Measurements from ENCODE around the gene CCDC74B.
"Not testable (repeated sequence)": the region's sequence is repeated elsewhere in the genome, so short reads cannot be mapped to it uniquely, and the experiment has no call there.

Gene CCDC74B

DNA sequence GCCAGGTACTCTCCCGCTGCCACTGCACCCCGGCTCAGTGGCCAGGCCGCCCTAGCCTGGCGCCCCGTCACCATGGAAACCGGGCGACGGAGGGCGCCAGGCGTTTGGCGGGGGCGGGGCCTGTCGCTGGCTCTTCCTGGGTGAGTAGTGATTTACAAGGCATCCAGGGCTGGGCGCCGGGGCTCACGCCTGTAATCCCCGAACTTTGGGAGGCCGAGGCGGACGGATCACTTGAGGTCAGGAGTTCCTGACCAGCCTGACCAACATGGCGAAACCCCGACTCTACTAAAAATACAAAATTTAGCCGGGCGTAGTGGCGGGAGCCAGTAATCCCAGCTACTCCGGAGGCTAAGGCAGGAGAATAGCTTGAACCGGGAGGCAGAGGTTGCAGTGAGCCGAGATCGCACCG lies at the start of gene CCDC74B:
CCDC74B (minus strand) TSS at position 107 of the 409 bp plus-strand sequence. CDS start 116 bp downstream, outside the sequence.
- not testable (repeated sequence) for H3K4me3 ChIP-seq (ENCODE audit: low read length); H3K36me3 ChIP-seq (ENCODE audit: control insufficient read depth, insufficient read depth, low read length); H3K27me3 ChIP-seq (ENCODE audit: control insufficient read depth, insufficient read depth, low read length); H3K9ac ChIP-seq (ENCODE audit: low read length); H3K9me3 ChIP-seq (ENCODE audit: control insufficient read depth, low read length); H3K4me1 ChIP-seq (ENCODE audit: control insufficient read depth, insufficient read depth, low read length)

DNA sequence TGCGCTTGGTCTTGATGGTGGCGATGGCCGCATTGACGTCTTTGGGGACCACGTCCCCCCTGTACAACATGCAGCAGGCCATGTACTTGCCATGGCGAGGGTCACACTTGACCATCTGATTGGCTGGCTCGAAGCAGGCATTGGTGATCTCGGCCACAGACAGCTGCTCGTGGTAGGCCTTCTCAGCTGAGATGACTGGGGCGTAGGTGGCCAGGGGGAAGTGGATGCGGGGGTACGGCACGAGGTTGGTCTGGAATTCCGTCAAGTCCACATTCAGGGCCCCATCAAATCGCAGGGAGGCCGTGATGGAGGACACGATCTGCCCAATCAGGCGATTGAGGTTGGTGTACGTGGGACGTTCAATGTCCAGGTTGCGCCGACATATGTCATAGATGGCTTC lies 48.9 kb upstream of the CCDC74B start:
- H3K4me3 ChIP-seq (ENCODE audit: low read length); H3K9ac ChIP-seq (ENCODE audit: low read length); H3K4me1 ChIP-seq (ENCODE audit: control insufficient read depth, insufficient read depth, low read length); H3K36me3 ChIP-seq (ENCODE audit: control insufficient read depth, insufficient read depth, low read length); H3K9me3 ChIP-seq (ENCODE audit: control insufficient read depth, low read length); H3K27me3 ChIP-seq (ENCODE audit: control insufficient read depth, insufficient read depth, low read length): not testable (repeated sequence)

DNA sequence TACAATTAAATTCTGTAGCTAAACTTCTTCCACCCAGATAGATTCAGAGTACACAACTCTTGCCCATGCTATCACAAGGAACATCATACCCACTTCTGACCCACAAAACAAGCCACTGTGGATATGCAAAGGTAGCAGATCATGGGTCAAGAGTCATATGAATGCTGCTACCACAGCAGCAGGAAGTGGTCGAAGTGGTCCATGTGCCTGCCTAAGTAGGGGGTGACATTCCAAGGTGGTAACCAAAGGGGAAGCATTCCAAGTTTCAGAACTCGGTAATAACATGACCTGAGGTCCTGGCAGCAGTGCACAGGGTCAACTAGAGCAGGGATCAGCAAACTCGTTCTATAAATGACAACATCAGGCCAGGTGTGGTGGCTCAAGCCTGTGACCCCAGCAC lies 47.5 kb upstream of the CCDC74B start:
- H3K4me1 ChIP-seq (ENCODE audit: control insufficient read depth, insufficient read depth, low read length); H3K4me3 ChIP-seq (ENCODE audit: low read length); H3K9me3 ChIP-seq (ENCODE audit: control insufficient read depth, low read length); H3K36me3 ChIP-seq (ENCODE audit: control insufficient read depth, insufficient read depth, low read length); H3K9ac ChIP-seq (ENCODE audit: low read length); H3K27me3 ChIP-seq (ENCODE audit: control insufficient read depth, insufficient read depth, low read length): not testable (repeated sequence)

DNA sequence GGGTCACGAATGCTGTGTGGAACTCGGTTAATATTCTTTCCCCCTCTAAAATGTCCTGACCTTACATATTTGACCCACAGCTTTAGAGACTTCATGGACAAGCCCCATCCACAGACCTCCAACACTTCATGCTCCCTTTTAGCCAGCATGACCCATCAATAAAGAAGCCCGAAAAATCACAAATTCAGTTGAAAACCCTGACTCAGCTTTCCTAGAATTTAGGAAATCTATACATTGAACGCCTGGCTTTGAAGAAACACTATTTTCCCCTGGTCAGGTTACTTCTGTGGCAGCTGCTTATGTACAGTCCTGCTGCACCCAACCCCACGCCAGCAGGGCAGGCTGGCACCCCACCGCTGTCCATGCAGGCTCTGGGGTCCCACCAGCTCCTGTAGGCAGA lies 46.4 kb upstream of the CCDC74B start:
- H3K27me3 ChIP-seq (ENCODE audit: control insufficient read depth, insufficient read depth, low read length); H3K4me3 ChIP-seq (ENCODE audit: low read length); H3K9ac ChIP-seq (ENCODE audit: low read length); H3K4me1 ChIP-seq (ENCODE audit: control insufficient read depth, insufficient read depth, low read length); H3K9me3 ChIP-seq (ENCODE audit: control insufficient read depth, low read length); H3K36me3 ChIP-seq (ENCODE audit: control insufficient read depth, insufficient read depth, low read length): not testable (repeated sequence)

DNA sequence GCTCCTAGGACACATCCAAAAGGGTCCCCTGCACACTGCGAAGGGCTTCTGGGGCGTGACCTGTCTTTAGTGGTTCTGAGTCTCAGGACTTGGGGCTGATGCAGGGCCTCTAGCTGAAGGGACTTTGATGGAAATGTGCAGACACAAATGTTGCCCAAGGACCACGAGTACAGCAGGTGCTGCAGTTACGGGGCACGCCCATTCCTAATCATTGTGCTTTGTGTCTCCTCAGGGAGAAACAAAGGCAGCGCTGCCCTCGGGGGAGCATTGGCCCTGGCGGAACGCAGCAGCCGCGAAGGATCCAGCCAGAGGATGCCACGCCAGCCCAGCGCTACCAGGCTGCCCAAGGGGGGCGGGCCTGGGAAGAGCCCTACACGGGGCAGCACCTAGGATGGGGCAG lies 45.3 kb upstream of the CCDC74B start:
- no peaks in the 10 kb centered on the region for H3K27me3 ChIP-seq (ENCODE audit: control insufficient read depth, insufficient read depth, low read length)
- H3K9me3 ChIP-seq (ENCODE audit: control insufficient read depth, low read length) = no peaks in the 10 kb centered on the region
- H3K4me1 ChIP-seq (ENCODE audit: control insufficient read depth, insufficient read depth, low read length) = no peaks in the 10 kb centered on the region
- H3K9ac ChIP-seq (ENCODE audit: low read length) = no peak overlapping the region
- no peaks in the 10 kb centered on the region for H3K36me3 ChIP-seq (ENCODE audit: control insufficient read depth, insufficient read depth, low read length)
- H3K4me3 ChIP-seq (ENCODE audit: low read length) = no peak overlapping the region

DNA sequence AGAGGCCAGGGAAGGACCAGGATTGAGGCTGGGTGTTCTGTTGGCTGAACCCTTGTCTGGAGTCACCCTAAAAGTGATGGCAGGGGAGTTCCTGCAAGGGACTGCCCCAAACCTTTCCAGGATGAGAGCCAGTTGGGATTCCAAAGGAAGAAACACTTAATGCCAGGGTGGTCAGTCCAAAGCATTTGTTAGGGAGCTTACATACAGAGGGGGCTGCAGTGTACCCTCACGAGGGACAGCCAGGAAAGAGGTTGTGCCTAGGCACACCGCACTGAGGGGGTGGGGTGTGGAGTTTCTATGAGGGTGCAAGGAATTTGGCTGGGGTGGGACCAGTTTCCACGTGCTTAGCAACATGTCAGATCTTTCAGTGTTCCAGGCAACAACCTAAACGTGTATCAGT lies 44.0 kb upstream of the CCDC74B start:
- H3K36me3 ChIP-seq (ENCODE audit: control insufficient read depth, insufficient read depth, low read length); H3K27me3 ChIP-seq (ENCODE audit: control insufficient read depth, insufficient read depth, low read length); H3K9me3 ChIP-seq (ENCODE audit: control insufficient read depth, low read length): not testable (repeated sequence)

DNA sequence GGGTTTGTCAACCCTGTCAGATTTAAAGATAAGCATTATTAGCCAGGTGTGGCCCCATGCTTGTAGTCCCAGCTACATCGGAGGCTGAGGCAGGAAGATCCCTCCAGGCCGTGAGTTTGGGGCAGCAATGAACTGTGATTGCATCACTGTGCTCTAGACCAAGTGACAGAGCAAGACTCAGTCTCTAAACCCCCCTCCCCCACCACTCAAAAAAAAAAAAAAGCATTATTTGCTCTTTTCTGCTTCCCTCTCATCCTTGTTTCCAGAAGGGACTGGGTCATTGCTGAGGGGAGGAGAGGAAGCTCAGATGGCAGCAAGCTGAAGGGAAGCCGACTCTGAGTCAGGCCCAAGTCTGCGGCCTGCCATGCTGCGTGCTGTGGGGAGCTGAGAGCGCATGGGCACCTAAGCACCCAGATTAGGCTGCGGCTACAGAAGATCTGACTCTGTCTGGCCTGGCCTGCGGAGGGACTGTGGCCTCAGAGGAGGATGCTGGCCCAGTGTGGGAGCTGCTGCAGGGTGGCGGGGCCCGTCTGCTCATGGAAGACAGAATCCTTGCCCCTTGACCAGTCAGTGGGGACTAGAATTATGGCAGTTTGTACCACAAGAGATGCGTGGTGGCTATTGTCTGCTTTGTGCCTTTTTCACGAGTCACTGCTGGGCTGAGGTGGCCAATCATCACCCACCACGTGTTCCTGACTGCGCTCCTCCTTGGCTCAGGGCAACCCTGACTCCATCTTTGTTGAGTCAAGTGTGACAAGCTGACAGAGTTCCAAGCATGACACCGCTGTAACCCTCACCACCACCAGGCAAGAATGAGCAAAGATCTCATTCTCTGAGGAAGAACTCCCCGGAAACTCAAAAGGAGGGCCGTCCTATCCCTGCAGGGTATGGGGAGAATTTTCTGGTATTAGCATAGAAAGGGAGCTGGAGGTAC lies 43.2 kb upstream of the CCDC74B start:
- H3K9me3 ChIP-seq (ENCODE audit: control insufficient read depth, low read length); H3K4me3 ChIP-seq (ENCODE audit: low read length); H3K27me3 ChIP-seq (ENCODE audit: control insufficient read depth, insufficient read depth, low read length); H3K36me3 ChIP-seq (ENCODE audit: control insufficient read depth, insufficient read depth, low read length); H3K9ac ChIP-seq (ENCODE audit: low read length): not testable (repeated sequence)
- peaks cover 12% of the 10 kb centered on the region for H3K4me1 ChIP-seq (ENCODE audit: control insufficient read depth, insufficient read depth, low read length)

More for the DNA sequence above, 44.0 kb upstream of the CCDC74B start:
- not testable (repeated sequence) for H3K4me3 ChIP-seq (ENCODE audit: low read length); H3K9ac ChIP-seq (ENCODE audit: low read length); H3K4me1 ChIP-seq (ENCODE audit: control insufficient read depth, insufficient read depth, low read length)

DNA sequence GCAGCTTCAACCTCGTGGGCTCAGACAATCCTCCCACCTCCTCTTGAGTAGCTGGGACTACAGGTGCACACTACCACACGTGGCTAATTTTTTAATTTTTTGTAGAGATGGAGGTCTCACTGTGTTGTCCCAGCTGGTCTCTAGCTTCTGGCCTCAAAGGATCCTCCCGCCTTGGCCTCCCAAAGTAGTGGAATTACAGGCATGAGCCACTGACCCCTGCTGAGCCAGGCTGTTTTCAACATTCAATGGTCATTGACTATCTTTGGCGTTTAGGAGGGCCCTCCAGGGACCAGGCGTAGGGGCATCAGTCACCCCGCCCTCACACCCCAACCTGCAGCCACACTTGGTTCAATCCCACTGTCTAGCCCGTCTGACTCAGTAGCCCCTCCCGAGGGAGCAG lies 42.4 kb upstream of the CCDC74B start:
- Histone ChIP-seq H3K4me3 (ENCODE audit: low read length) (no peak overlapping the region), H3K9ac (ENCODE audit: low read length) (no peak overlapping the region), H3K27me3 (ENCODE audit: control insufficient read depth, insufficient read depth, low read length) (no peaks in the 10 kb centered on the region), H3K9me3 (ENCODE audit: control insufficient read depth, low read length) (no peaks in the 10 kb centered on the region), H3K36me3 (ENCODE audit: control insufficient read depth, insufficient read depth, low read length) (no peaks in the 10 kb centered on the region), H3K4me1 (ENCODE audit: control insufficient read depth, insufficient read depth, low read length) (peaks cover 12% of the 10 kb centered on the region)

DNA sequence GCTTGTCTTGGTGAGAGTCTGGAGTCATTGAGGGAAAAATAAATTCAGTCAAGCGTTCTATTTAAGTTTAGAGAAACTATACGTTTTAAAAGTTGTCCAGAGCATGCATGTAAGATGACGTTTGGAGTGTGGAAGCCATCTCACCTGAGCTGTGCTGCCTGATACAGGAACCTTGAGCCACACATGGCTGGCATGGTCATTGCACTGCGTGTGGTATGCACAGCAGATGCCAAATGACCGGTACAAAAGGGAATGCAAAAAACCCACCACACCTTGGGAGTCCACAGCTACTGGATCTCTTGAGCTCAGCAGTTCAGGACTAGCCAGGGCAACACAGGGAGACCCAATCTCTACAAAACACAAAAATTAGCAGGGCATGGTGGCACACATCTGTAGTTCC lies 41.5 kb upstream of the CCDC74B start:
- Histone ChIP-seq H3K4me1 (ENCODE audit: control insufficient read depth, insufficient read depth, low read length) (peaks cover 12% of the 10 kb centered on the region), H3K9me3 (ENCODE audit: control insufficient read depth, low read length) (no peaks in the 10 kb centered on the region), H3K4me3 (ENCODE audit: low read length) (no peak overlapping the region), H3K36me3 (ENCODE audit: control insufficient read depth, insufficient read depth, low read length) (no peaks in the 10 kb centered on the region), H3K9ac (ENCODE audit: low read length) (no peak overlapping the region), H3K27me3 (ENCODE audit: control insufficient read depth, insufficient read depth, low read length) (no peaks in the 10 kb centered on the region)

DNA sequence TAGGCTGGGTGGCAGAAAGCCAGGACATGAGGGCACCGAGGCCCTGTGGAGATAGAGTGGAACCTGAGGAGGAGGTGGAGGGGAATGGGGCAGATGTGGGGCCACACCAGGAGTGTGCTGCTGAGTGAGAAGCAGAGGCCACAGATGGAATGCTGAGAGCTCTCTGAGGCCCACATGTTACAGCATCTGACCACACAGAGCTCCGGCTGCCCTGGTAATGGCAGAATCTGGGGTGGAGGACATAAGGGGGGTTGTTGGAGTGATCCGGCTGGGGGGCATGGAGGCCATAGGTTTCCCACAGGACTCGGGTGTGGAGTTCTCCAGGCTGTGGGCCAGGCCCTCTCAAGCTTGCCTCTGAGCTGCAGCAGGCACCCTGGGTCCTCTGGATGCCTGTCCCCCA lies 41.0 kb upstream of the CCDC74B start:
- Histone ChIP-seq H3K27me3 (ENCODE audit: control insufficient read depth, insufficient read depth, low read length) (no peaks in the 10 kb centered on the region), H3K9ac (ENCODE audit: low read length) (no peak overlapping the region), H3K4me3 (ENCODE audit: low read length) (no peak overlapping the region), H3K36me3 (ENCODE audit: control insufficient read depth, insufficient read depth, low read length) (no peaks in the 10 kb centered on the region), H3K9me3 (ENCODE audit: control insufficient read depth, low read length) (no peaks in the 10 kb centered on the region), H3K4me1 (ENCODE audit: control insufficient read depth, insufficient read depth, low read length) (peaks cover 12% of the 10 kb centered on the region)

DNA sequence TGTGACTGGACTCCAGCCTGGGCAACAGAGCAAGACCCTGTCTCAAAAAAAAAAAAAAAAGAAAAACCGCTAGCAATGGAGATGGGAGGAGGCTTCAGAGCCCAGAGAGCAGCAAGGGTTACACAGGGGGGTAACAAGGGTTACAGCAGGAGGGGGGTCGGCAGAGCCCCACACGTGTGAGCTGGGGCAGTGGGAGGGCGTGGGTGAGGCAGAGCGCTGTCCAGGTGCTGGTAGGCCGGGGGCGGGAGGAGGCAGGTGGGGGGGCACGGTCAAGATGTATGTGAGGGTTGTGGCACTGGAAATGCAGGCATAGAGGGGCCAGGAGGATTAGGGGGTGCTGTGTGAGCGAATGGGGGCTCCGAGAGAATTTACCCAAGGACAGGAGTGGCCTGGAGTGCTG lies 40.5 kb upstream of the CCDC74B start:
- H3K4me1 ChIP-seq (ENCODE audit: control insufficient read depth, insufficient read depth, low read length) = peaks cover 15% of the 10 kb centered on the region
- no peaks in the 10 kb centered on the region for H3K9me3 ChIP-seq (ENCODE audit: control insufficient read depth, low read length)
- H3K9ac ChIP-seq (ENCODE audit: low read length) = no peak overlapping the region
- H3K36me3 ChIP-seq (ENCODE audit: control insufficient read depth, insufficient read depth, low read length) = no peaks in the 10 kb centered on the region
- no peaks in the 10 kb centered on the region for H3K27me3 ChIP-seq (ENCODE audit: control insufficient read depth, insufficient read depth, low read length)
- H3K4me3 ChIP-seq (ENCODE audit: low read length) = no peak overlapping the region

DNA sequence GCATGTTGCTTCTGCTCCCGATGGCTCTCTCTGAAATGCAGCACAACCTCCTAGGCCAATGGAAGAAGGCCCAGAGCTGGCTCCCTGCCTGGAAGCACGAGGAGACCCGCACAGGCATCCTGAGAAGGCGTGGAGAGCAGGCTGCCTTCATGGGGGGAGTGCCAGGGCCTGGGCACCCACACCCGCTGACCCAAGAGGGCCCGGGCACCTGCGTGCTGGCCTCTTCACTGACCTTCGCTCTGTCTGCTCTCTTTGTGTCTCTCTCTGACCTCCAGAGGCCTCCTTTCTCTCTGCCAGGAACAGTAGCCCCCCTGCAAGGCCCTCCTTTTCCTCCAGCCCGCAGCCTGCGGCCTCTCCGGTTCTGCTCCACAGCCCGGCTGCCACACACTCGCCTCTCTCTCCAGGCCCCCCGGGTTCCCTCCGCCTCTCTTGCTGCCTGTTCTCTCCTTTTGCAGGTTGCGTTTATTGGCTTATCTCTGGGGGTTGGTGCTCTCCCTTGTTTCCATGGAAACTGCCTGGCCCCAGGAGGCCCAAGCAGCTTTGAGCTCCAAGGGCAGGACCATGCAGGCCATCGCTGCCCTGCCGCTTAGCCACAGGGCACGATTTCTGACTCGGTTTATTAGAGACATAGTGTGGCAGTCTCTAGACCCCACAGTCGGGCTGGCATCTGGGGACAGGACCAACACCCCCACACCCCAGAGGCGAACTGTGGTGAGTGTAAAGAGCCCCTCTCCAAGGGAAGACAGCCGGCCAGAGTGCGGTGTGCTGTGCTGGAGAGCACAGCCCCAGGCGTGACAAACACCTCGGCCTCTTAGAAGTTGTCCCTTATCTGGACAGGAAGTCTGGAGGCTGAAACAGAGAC lies 38.8 kb upstream of the CCDC74B start:
- Histone ChIP-seq H3K4me3 (ENCODE audit: low read length) (no peak overlapping the region), H3K9ac (ENCODE audit: low read length) (peak overlapping the region; percentile 18), H3K4me1 (ENCODE audit: control insufficient read depth, insufficient read depth, low read length) (peaks cover 18% of the 10 kb centered on the region)

More for the DNA sequence above, 38.8 kb upstream of the CCDC74B start:
- Histone ChIP-seq H3K36me3 (ENCODE audit: control insufficient read depth, insufficient read depth, low read length) (no peaks in the 10 kb centered on the region), H3K9me3 (ENCODE audit: control insufficient read depth, low read length) (no peaks in the 10 kb centered on the region), H3K27me3 (ENCODE audit: control insufficient read depth, insufficient read depth, low read length) (no peaks in the 10 kb centered on the region)
